Neural cell (in vitro differentiated cells): Measurements from ENCODE around the gene NAA15. TPM values are rescaled to one million over a fixed set of nuclear protein-coding genes. Genes with fewer than 3 reads are reported as not detected.

Experiments
- H2AFZ ChIP-seq: fragments of 200-600, 300-800 bp; sonication (generic), shearing (Covaris generic); 2 replicates; pipeline ENCODE4 v1.6.0; 2014; ENCODE audit warnings: low read depth, mild to moderate bottlenecking, antibody characterized with exemption, low read length, moderate library complexity
- H3F3A ChIP-seq: fragments of 200-600 bp; shearing (Covaris generic); 2 replicates; pipeline ENCODE4 v1.6.1; 2016; ENCODE audit warnings: mild to moderate bottlenecking, moderate library complexity, mixed read lengths, antibody characterized with exemption, low read length; ENCODE audit not compliant: insufficient read depth, poor library complexity, severe bottlenecking
- H3K27ac ChIP-seq: fragments of 200-600, 300-800 bp; sonication (generic), shearing (Covaris generic); 2 replicates; pipeline ENCODE4 v1.5.1; 2014; ENCODE audit warnings: mild to moderate bottlenecking, low read length, moderate library complexity
- H3K27me3 ChIP-seq: fragments of 300-800, 200-600 bp; sonication (generic), shearing (Covaris generic); 2 replicates; pipeline ENCODE4 v1.6.0; 2014; ENCODE audit warnings: mild to moderate bottlenecking, low read depth, low read length, moderate library complexity; ENCODE audit not compliant: insufficient read depth
- H3K36me3 ChIP-seq: fragments of 300-800, 200-600 bp; sonication (generic), shearing (Covaris generic); 2 replicates; pipeline ENCODE4 v1.5.1; 2014; ENCODE audit warnings: mild to moderate bottlenecking, antibody characterized with exemption, low read length, moderate library complexity; ENCODE audit not compliant: insufficient read depth
- H3K4me2 ChIP-seq: fragments of 300-800, 200-600 bp; sonication (generic), shearing (Covaris generic); 2 replicates; pipeline ENCODE4 v1.6.0; 2014; ENCODE audit warnings: mild to moderate bottlenecking, low read length
- H3K4me3 ChIP-seq: fragments of 300-800, 200-600 bp; sonication (generic), shearing (Covaris generic); 2 replicates; pipeline ENCODE4 v1.5.1; 2014; ENCODE audit warnings: mild to moderate bottlenecking, low read length, moderate library complexity
- H3K79me2 ChIP-seq: fragments of 200-600 bp; shearing (Covaris generic); replicated peaks from 2 replicates; pipeline ENCODE4 v1.6.0; 2014; ENCODE audit warnings: mild to moderate bottlenecking, low read length, moderate library complexity; ENCODE audit not compliant: insufficient read depth
- H3K9ac ChIP-seq: fragments of 300-800, 200-600 bp; sonication (generic), shearing (Covaris generic); 2 replicates; pipeline ENCODE4 v1.6.1; 2016; ENCODE audit warnings: mild to moderate bottlenecking, low read length, mixed read lengths
- H3K9me2 ChIP-seq: fragments of 200-600 bp; shearing (Covaris generic); 2 replicates; pipeline ENCODE4 v1.6.1; 2016; ENCODE audit warnings: mild to moderate bottlenecking, low read length, mixed read lengths; ENCODE audit not compliant: insufficient read depth
- H3K9me3 ChIP-seq: fragments of 200-600, 300-800 bp; sonication (generic), shearing (Covaris generic); 2 replicates; pipeline ENCODE4 v1.6.1; 2016; ENCODE audit warnings: mild to moderate bottlenecking, mixed run types, low read length, moderate library complexity, mixed read lengths
- H4K20me1 ChIP-seq: fragments of 200-600 bp; shearing (Covaris generic); 2 replicates; pipeline ENCODE4 v1.6.1; 2016; ENCODE audit warnings: mild to moderate bottlenecking, mixed run types; ENCODE audit not compliant: insufficient read depth
- EP300 ChIP-seq: fragments of 450-650 bp; conservative IDR thresholded peaks from 2 replicates; pipeline ENCODE4 v1.6.1; 2014; ENCODE audit warnings: antibody characterized with exemption, mild to moderate bottlenecking, moderate library complexity; ENCODE audit not compliant: poor library complexity, severe bottlenecking
- EZH2 ChIP-seq: fragments of 200-600, 300-800 bp; shearing (Covaris generic), sonication (generic); IDR thresholded peaks from 2 replicates; pipeline ENCODE4 v1.6.1; 2014; ENCODE audit warnings: antibody characterized with exemption, low read length, borderline replicate concordance, mild to moderate bottlenecking; ENCODE audit not compliant: insufficient read depth, poor library complexity, severe bottlenecking
- MXI1 ChIP-seq: fragments of 450-650 bp; conservative IDR thresholded peaks from 2 replicates; pipeline ENCODE4 v1.6.1; 2014; ENCODE audit warnings: antibody characterized with exemption, mild to moderate bottlenecking; ENCODE audit not compliant: poor library complexity, severe bottlenecking
- POLR2AphosphoS5 ChIP-seq: IDR thresholded peaks from 2 replicates; pipeline ENCODE4 v1.6.1; 2012
- RAD21 ChIP-seq: fragments of 450-650 bp; conservative IDR thresholded peaks from 2 replicates; pipeline ENCODE4 v1.6.1; 2014; ENCODE audit warnings: antibody characterized with exemption, mild to moderate bottlenecking, moderate library complexity
- SMC3 ChIP-seq: fragments of 450-650 bp; conservative IDR thresholded peaks from 2 replicates; pipeline ENCODE4 v1.6.1; 2014; ENCODE audit warnings: antibody characterized with exemption, mild to moderate bottlenecking, moderate library complexity; ENCODE audit not compliant: poor library complexity
- TAF1 ChIP-seq: IDR thresholded peaks from 2 replicates; pipeline ENCODE4 v1.6.1; 2012; ENCODE audit warnings: low read depth
- polyA plus RNA-seq: library from polyadenylated mRNA; depleted of rRNA; stranded (reverse); fragments of >200 nt; gene quantifications from 2 replicates; pipeline ENCODE4 v1.2.3, GENCODE V29; 2014
- TF ChIP-seq, protein P1 (sequence below): IDR thresholded peaks from 2 replicates; pipeline ENCODE4 v1.6.1; 2012; ENCODE audit warnings: borderline replicate concordance
- TF ChIP-seq, protein P2 (sequence below): fragments of 450-650 bp; IDR thresholded peaks from 2 replicates; pipeline ENCODE4 v1.5.1; 2014; ENCODE audit warnings: antibody characterized with exemption, mild to moderate bottlenecking, moderate library complexity; ENCODE audit not compliant: poor library complexity, severe bottlenecking

The NAA15 gene
- polyA plus RNA-seq, 1 donor from 2014 or later, result 12.5 TPM

DNA sequence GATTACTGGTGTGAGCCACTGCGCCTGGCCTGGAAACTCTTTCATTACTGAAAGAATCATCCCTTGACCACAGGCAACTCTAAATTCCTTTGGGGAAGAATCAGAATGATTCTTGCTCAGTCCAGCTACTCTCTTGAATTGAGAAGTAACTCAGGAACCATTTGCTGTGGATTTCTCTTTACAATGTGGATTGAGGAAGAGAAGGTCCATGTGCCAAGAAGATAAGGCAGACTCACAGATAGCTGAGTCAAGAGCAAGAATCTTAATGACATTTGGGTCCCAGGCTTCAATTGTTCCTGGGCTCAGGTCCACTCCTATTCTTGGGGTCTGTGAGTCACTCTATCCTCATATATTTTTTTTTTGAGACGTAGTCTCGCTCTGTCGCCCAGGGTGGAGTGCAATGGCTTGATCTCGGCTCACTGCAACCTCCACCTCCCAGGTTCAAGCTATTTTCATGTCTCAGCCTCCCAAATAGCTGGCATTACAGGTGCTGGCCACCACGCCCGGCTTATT lies 15.1 kb upstream of the NAA15 start:
- Histone ChIP-seq H3K79me2 (no peaks in the 10 kb centered on the region), H3K9me2 (no peaks in the 10 kb centered on the region), H3K4me2 (no peak overlapping the region), H3F3A (no peaks in the 10 kb centered on the region), H4K20me1 (no peaks in the 10 kb centered on the region), H3K9me3 (no peaks in the 10 kb centered on the region), H3K4me3 (no peak overlapping the region), H2AFZ (no peak overlapping the region), H3K36me3 (peaks cover 3% of the 10 kb centered on the region), H3K9ac (no peak overlapping the region), H3K27me3 (peaks cover 1% of the 10 kb centered on the region), H3K27ac (no peak overlapping the region)
- TF ChIP-seq SMC3 (no peak), EZH2 (no peak), EP300 (no peak), POLR2AphosphoS5 (no peak), RAD21 (no peak), MXI1 (no peak), TAF1 (no peak)
- TF ChIP-seq, protein P1, sequence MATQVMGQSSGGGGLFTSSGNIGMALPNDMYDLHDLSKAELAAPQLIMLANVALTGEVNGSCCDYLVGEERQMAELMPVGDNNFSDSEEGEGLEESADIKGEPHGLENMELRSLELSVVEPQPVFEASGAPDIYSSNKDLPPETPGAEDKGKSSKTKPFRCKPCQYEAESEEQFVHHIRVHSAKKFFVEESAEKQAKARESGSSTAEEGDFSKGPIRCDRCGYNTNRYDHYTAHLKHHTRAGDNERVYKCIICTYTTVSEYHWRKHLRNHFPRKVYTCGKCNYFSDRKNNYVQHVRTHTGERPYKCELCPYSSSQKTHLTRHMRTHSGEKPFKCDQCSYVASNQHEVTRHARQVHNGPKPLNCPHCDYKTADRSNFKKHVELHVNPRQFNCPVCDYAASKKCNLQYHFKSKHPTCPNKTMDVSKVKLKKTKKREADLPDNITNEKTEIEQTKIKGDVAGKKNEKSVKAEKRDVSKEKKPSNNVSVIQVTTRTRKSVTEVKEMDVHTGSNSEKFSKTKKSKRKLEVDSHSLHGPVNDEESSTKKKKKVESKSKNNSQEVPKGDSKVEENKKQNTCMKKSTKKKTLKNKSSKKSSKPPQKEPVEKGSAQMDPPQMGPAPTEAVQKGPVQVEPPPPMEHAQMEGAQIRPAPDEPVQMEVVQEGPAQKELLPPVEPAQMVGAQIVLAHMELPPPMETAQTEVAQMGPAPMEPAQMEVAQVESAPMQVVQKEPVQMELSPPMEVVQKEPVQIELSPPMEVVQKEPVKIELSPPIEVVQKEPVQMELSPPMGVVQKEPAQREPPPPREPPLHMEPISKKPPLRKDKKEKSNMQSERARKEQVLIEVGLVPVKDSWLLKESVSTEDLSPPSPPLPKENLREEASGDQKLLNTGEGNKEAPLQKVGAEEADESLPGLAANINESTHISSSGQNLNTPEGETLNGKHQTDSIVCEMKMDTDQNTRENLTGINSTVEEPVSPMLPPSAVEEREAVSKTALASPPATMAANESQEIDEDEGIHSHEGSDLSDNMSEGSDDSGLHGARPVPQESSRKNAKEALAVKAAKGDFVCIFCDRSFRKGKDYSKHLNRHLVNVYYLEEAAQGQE, result no peak
- TF ChIP-seq, protein P2, sequence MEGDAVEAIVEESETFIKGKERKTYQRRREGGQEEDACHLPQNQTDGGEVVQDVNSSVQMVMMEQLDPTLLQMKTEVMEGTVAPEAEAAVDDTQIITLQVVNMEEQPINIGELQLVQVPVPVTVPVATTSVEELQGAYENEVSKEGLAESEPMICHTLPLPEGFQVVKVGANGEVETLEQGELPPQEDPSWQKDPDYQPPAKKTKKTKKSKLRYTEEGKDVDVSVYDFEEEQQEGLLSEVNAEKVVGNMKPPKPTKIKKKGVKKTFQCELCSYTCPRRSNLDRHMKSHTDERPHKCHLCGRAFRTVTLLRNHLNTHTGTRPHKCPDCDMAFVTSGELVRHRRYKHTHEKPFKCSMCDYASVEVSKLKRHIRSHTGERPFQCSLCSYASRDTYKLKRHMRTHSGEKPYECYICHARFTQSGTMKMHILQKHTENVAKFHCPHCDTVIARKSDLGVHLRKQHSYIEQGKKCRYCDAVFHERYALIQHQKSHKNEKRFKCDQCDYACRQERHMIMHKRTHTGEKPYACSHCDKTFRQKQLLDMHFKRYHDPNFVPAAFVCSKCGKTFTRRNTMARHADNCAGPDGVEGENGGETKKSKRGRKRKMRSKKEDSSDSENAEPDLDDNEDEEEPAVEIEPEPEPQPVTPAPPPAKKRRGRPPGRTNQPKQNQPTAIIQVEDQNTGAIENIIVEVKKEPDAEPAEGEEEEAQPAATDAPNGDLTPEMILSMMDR, result no peak

DNA sequence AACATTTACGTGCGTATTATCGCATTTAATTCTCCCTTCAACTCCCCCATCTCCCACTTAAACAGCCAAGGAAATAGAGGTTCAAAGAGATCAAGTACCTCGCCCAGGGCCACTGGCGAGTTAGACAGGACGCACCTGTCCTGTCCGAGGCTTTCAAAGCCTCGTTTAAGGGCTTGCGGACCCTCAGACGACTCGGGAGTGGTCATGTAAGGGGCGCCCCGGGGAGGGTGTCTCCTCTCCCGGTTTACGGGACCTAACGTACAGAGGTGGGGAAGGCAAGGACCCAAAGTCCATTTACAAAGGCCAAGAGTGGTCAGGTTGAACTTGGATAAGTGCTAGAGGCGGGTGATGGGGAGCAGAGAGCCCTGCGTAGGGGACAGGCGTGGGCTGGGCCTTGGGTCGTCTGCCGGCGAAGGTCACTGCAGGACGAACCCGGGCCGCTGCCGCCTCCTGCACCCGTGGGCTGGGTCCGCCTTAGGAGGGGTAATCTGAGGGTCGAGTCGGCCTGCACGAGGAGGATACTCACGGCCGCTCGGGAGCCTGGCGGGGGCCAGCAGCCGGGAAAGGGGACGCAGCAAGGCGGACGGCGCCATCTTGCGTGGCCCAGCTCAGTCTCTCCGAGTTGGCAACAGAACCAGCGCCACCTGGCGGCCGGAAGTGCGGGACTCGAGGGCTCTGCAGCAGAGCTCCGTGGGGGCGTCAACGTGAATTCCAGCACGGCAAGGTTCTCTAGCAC lies 5.9 kb upstream of the NAA15 start:
- Histone ChIP-seq H3K79me2 (peaks cover 18% of the 10 kb centered on the region), H3K9me2 (no peaks in the 10 kb centered on the region), H3K27me3 (no peaks in the 10 kb centered on the region), H3F3A (no peaks in the 10 kb centered on the region), H3K36me3 (no peaks in the 10 kb centered on the region), H3K4me2 (peak overlapping the region; percentile 69), H3K9me3 (no peaks in the 10 kb centered on the region), H3K9ac (peak overlapping the region; percentile 80), H4K20me1 (no peaks in the 10 kb centered on the region), H2AFZ (peak overlapping the region; percentile 92), H3K4me3 (peak overlapping the region; percentile 86), H3K27ac (peak overlapping the region; percentile 48)
- peak; percentile 81 for TF ChIP-seq POLR2AphosphoS5
- TF ChIP-seq EP300, result no peak
- TF ChIP-seq RAD21, result peak; percentile 82
- TF ChIP-seq SMC3, result peak; percentile 92
- TF ChIP-seq EZH2, result no peak
- TF ChIP-seq, protein P2, result peak; percentile 95
- TF ChIP-seq, protein P1, result peak; percentile 83
- TF ChIP-seq TAF1, result peak; percentile 68
- TF ChIP-seq MXI1, result peak; percentile 69
